ENCODE results near the gene KRT74. TPM values are rescaled to one million over a fixed set of nuclear protein-coding genes. Genes with fewer than 3 reads are reported as not detected.

KRT74 gene
- total RNA-seq, 1 experiment from 2014 or later, result not detected

DNA sequence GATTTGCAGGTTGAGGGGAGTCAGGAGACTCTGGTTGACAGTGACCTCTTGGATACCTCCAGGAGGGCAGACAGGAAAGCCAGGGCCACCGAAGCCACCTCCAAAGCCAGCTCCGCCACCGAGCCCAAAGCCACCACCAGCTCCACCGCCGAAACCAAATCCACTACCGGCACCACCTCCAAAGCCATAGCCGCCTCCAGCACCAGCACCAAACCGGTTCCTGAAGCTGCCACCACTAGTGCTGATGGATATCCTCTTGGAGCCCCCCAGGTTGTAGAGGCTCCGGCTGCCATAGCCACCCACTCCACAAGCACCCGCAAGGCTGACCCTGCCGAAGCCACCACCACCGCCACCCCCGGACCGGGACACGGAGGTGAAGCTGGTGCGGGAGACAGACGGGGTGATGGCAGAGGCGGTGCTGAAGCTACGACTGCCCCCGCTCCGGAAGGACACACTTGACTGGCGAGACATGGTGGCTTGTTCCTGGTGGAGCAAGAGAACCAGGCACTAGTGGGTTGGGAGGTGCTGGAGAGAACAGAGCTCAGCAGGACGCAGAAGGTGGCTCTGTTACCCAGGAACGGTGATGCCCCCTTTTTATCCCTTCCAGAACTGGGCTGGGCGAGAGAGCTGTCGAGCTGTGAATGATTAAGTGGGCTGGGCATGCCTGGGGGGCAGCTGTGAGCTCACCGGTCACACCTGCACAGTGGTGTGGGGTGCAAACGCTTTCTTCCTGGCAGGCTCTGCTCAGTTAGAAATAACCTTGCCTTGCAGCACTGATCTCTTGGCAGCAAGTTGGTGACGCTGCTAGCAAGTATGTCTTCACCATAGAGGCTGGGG is 53.6 kb downstream of the KRT74 start, which contains the start of gene KRT5:
Gene KRT5, minus strand, starts transcription at position 569 of the 837 bp plus-strand sequence. Its CDS starts 98 bp downstream, at position 471.
- ATAC-seq, result no peak
- ChIA-PET POLR2A (no interaction called here), CTCF (interaction anchor here (0.8 to 3.5 kb wide), 13 partner anchors 8 to 364 kb away, joined by 3 to 24 read pairs (median 3); no protein-coding TSS in a partner anchor)
- TF ChIP-seq IRF1 (CRISPR knock-in tag; IDR thresholded peaks at IDR 0.05), result no peak
- no peak for TF ChIP-seq NR1H2 (CRISPR knock-in tag; IDR thresholded peaks at IDR 0.05)
- no peak for TF ChIP-seq FOXP4 (CRISPR knock-in tag; IDR thresholded peaks at IDR 0.05)
- TF ChIP-seq, protein P1, sequence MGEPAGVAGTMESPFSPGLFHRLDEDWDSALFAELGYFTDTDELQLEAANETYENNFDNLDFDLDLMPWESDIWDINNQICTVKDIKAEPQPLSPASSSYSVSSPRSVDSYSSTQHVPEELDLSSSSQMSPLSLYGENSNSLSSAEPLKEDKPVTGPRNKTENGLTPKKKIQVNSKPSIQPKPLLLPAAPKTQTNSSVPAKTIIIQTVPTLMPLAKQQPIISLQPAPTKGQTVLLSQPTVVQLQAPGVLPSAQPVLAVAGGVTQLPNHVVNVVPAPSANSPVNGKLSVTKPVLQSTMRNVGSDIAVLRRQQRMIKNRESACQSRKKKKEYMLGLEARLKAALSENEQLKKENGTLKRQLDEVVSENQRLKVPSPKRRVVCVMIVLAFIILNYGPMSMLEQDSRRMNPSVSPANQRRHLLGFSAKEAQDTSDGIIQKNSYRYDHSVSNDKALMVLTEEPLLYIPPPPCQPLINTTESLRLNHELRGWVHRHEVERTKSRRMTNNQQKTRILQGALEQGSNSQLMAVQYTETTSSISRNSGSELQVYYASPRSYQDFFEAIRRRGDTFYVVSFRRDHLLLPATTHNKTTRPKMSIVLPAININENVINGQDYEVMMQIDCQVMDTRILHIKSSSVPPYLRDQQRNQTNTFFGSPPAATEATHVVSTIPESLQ (CRISPR knock-in tag; IDR thresholded peaks at IDR 0.05), result no peak
- TF ChIP-seq, protein P2, sequence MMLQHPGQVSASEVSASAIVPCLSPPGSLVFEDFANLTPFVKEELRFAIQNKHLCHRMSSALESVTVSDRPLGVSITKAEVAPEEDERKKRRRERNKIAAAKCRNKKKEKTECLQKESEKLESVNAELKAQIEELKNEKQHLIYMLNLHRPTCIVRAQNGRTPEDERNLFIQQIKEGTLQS (CRISPR knock-in tag; conservative IDR thresholded peaks at IDR 0.05), result no peak
- TF ChIP-seq TEAD1 (CRISPR knock-in tag; IDR thresholded peaks at IDR 0.05), result no peak
- TF ChIP-seq KAT7 (CRISPR knock-in tag; IDR thresholded peaks at IDR 0.05; ENCODE audit: borderline replicate concordance), result no peak
- TF ChIP-seq MLX (CRISPR knock-in tag; IDR thresholded peaks at IDR 0.05), result no peak
- TF ChIP-seq, protein P3, sequence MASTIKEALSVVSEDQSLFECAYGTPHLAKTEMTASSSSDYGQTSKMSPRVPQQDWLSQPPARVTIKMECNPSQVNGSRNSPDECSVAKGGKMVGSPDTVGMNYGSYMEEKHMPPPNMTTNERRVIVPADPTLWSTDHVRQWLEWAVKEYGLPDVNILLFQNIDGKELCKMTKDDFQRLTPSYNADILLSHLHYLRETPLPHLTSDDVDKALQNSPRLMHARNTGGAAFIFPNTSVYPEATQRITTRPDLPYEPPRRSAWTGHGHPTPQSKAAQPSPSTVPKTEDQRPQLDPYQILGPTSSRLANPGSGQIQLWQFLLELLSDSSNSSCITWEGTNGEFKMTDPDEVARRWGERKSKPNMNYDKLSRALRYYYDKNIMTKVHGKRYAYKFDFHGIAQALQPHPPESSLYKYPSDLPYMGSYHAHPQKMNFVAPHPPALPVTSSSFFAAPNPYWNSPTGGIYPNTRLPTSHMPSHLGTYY (CRISPR knock-in tag; IDR thresholded peaks at IDR 0.05), result no peak
- no peak for TF ChIP-seq HMGA2 (CRISPR knock-in tag; IDR thresholded peaks at IDR 0.05)
- no peak for TF ChIP-seq ZNF317 (CRISPR knock-in tag; IDR thresholded peaks at IDR 0.05; ENCODE audit: borderline replicate concordance, low read depth)
- no peak for TF ChIP-seq SMAD4 (CRISPR knock-in tag; IDR thresholded peaks at IDR 0.05)
- no peak for TF ChIP-seq E2F4 (CRISPR knock-in tag; IDR thresholded peaks at IDR 0.05; ENCODE audit: borderline replicate concordance, low read depth)
- H3K27ac Mint-ChIP-seq, result no peak within 1 kb of the TSS
- H3K4me3 Mint-ChIP-seq, result no peak within 1 kb of the TSS
- peaks cover 7% of the 10 kb centered on the region for H3K4me1 Mint-ChIP-seq
- no peak for DNase-seq (ENCODE audit: low spot score)
- H3K27me3 Mint-ChIP-seq (ENCODE audit: low read depth), result no peaks in the 10 kb centered on the region
- H3K36me3 Mint-ChIP-seq, result no peaks in the 10 kb centered on the region
- H3K9me3 Mint-ChIP-seq, result no peaks in the 10 kb centered on the region

DNA sequence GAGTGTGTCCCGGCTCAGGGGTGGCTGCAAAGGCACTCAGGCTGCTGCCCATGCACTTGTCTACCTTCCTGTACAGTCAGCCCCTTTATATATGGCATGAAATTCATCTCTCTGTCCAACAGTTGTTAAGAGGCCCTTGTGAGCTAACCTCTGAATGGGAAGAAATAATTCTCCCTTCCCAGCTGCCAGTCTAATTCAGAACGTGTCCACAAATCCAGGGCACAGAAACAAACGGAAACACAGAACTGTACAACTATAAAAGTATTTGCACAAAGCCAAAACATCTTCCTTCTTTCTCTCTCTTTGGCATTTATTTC is 54.3 kb downstream of the KRT74 start:
- no peaks in the 10 kb centered on the region for H3K9me3 Mint-ChIP-seq
- ChIA-PET CTCF (interaction anchor here (1.3 to 3.5 kb wide), 4 partner anchors 26 to 147 kb away, joined by 3 to 24 read pairs (median 8); no protein-coding TSS in a partner anchor), POLR2A (no interaction called here)
- ATAC-seq (no peak), DNase-seq (ENCODE audit: low spot score) (no peak)
- H3K4me1 Mint-ChIP-seq, result peaks cover 7% of the 10 kb centered on the region
- TF ChIP-seq NR1H2 (CRISPR knock-in tag; IDR thresholded peaks at IDR 0.05), result no peak
- H3K27ac Mint-ChIP-seq, result no peak overlapping the region
- H3K36me3 Mint-ChIP-seq, result no peaks in the 10 kb centered on the region
- no peaks in the 10 kb centered on the region for H3K27me3 Mint-ChIP-seq (ENCODE audit: low read depth)
- H3K4me3 Mint-ChIP-seq, result no peak overlapping the region
